ENCODE data around the gene RBM38. TPM values are rescaled to one million over a fixed set of nuclear protein-coding genes. Genes with fewer than 3 reads are reported as not detected.

RBM38 gene
- total and polyA plus RNA-seq, 10 of the 15 experiments (the other 5 are each of a cell fraction or from before 2014, with no cell fraction given) = 0.32 to 118 (median 25.2) TPM

- TF ChIP-seq ZNF592 (IDR thresholded peaks at IDR 0.05) = no peak
These were observed 5.3 kb upstream of the RBM38 start (continued) for GRCh38 chr20:57385940-57386339.

- H3K9me3 ChIP-seq (replicated peaks; ENCODE audit: control insufficient read depth, insufficient read depth, low read length) = no peaks in the 10 kb centered on the region
- no peaks in the 10 kb centered on the region for H3K27me3 ChIP-seq (replicated peaks in 1 of 2; ENCODE audit: control insufficient read depth in 2 of 2, insufficient read depth in 2 of 2, low read length in 1 of 2)
- DNase-seq (ENCODE audit: low read depth, low spot score) = no peak
- no peak overlapping the region for H3K27ac ChIP-seq (ENCODE audit: control insufficient read depth, insufficient read depth)
- SMC1A ChIA-PET (ENCODE audit: uncharacterized antibody, unreplicated experiment) = interaction anchor here (3.7 kb wide), 1 partner anchor 112 kb away, joined by 15 read pairs; no protein-coding TSS in a partner anchor
- H3K36me3 ChIP-seq (ENCODE audit: control insufficient read depth in 2 of 2, insufficient read depth in 2 of 2, low read length in 1 of 2) = peaks cover 2 to 3% of the 10 kb centered on the region in 2 experiments; a peak in 2 of 4 replicates
- in situ Hi-C loops (cut with MboI) = loop anchor here (5.0 to 25.0 kb wide), 3 partner anchors 206 to 1276 kb away; partner anchors contain the start of gene STX16
- RAD21 ChIA-PET (ENCODE audit: unreplicated experiment) = interaction anchor here (1.0 to 5.0 kb wide), 2 partner anchors 109 to 112 kb away, joined by 3 to 20 read pairs; no protein-coding TSS in a partner anchor
- H3K9ac ChIP-seq (ENCODE audit: control insufficient read depth, insufficient read depth, low read length) = no peak overlapping the region
- CTCF ChIA-PET = interaction anchor here (1.6 kb wide), 1 partner anchor 112 kb away, joined by 7 read pairs; no protein-coding TSS in a partner anchor
- H3K79me2 ChIP-seq (ENCODE audit: control insufficient read depth, insufficient read depth, low read length) = peaks cover 4% of the 10 kb centered on the region
- no TSS peak for BruUV-seq (replicated peaks)
- no peaks in the 10 kb centered on the region for H4K20me1 ChIP-seq (ENCODE audit: control insufficient read depth, insufficient read depth)
- ATAC-seq = no peak
- FAIRE-seq = no peak
- no peak overlapping the region for H3K4me3 ChIP-seq
- peaks cover 22% of the 10 kb centered on the region for H3K4me1 ChIP-seq (ENCODE audit: control insufficient read depth, insufficient read depth, low read length)
- H2AFZ ChIP-seq (ENCODE audit: control insufficient read depth, low read depth, low read length) = no peak overlapping the region
- TF ChIP-seq STAT1 (conservative IDR thresholded peaks at IDR 0.05) (no peak), IKZF1 (conservative IDR thresholded peaks at IDR 0.05) (no peak)
- POLR2A ChIA-PET = no interaction called here
- no peak overlapping the region for H3K4me2 ChIP-seq (ENCODE audit: control insufficient read depth, insufficient read depth)
- intact Hi-C loops (cut with micrococcal nuclease; ENCODE audit: unreplicated experiment) = no loop called here
- WGBS (ENCODE audit: insufficient coverage, insufficient replicate concordance, low lambda C conversion rate, missing lambda C conversion rate) = 99% methylated on average over 4 of the region's 4 CpGs
These were observed 4.4 kb upstream of the RBM38 start for GRCh38 chr20:57386762-57387161.

All from GM12878 (cell line).